Measurements from ENCODE around the gene TALDO1.

Gene TALDO1

DNA sequence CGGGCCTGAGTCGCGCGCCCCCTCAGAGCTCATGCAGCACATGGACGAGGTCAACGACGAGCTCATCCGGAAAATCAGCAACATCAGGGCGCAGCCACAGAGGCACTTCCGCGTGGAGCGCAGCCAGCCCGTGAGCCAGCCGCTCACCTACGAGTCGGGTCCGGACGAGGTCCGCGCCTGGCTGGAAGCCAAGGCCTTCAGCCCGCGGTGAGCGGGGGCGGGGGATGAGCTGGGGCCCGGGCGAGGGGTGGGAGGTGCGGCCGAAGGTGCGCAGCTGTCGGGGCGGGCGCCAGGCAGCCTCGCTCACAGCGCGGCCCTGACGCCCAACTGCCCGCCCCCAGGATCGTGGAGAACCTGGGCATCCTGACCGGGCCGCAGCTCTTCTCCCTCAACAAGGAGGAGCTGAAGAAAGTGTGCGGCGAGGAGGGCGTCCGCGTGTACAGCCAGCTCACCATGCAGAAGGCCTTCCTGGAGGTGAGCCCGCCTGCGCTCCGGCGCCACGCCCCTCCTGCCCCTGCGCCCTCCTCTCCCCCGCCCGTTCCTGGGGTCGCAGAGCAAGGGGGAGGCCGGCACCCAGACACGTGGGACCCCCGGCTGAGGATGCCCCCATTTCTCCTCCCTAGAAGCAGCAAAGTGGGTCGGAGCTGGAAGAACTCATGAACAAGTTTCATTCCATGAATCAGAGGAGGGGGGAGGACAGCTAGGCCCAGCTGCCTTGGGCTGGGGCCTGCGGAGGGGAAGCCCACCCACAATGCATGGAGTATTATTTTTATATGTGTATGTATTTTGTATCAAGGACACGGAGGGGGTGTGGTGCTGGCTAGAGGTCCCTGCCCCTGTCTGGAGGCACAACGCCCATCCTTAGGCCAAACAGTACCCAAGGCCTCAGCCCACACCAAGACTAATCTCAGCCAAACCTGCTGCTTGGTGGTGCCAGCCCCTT is 20.7 kb upstream of the TALDO1 start:
- peak overlapping the region; percentile 74 for H3K4me2 ChIP-seq (ENCODE audit: low read length)
- peaks cover 32% of the 10 kb centered on the region for H3K4me1 ChIP-seq (ENCODE audit: control insufficient read depth, low read length)
- H3K9me3 ChIP-seq (ENCODE audit: control insufficient read depth, insufficient read depth, low read length), result no peaks in the 10 kb centered on the region
- no peaks in the 10 kb centered on the region for H3K36me3 ChIP-seq (ENCODE audit: control insufficient read depth, low read length)
- no peaks in the 10 kb centered on the region for H3K9me2 ChIP-seq (replicated peaks; ENCODE audit: control insufficient read depth, low read length)
- peaks cover 33% of the 10 kb centered on the region for H3K27me3 ChIP-seq (ENCODE audit: control insufficient read depth, low read length)
- peaks cover 2% of the 10 kb centered on the region; the same call in 1 of the 2 replicates for H4K20me1 ChIP-seq (ENCODE audit: control insufficient read depth, insufficient read depth, low read depth, low read length)
- no peak overlapping the region for H3K27ac ChIP-seq (ENCODE audit: low read depth, low read length)
- peak overlapping the region; percentile 61 for H3K4me3 ChIP-seq (ENCODE audit: low read length)
- H3F3A ChIP-seq (ENCODE audit: control insufficient read depth, insufficient read depth), result peaks cover 6% of the 10 kb centered on the region; the same call in 1 of the 2 replicates
- TF ChIP-seq EZH2phosphoT487 (IDR thresholded peaks at IDR 0.05; ENCODE audit: borderline replicate concordance, low read length) (no peak), CTCF (IDR thresholded peaks at IDR 0.05; ENCODE audit: low read depth, low read length, poor library complexity, severe bottlenecking) (no peak)
- H3K79me2 ChIP-seq (ENCODE audit: control insufficient read depth, low read length), result no peaks in the 10 kb centered on the region

DNA sequence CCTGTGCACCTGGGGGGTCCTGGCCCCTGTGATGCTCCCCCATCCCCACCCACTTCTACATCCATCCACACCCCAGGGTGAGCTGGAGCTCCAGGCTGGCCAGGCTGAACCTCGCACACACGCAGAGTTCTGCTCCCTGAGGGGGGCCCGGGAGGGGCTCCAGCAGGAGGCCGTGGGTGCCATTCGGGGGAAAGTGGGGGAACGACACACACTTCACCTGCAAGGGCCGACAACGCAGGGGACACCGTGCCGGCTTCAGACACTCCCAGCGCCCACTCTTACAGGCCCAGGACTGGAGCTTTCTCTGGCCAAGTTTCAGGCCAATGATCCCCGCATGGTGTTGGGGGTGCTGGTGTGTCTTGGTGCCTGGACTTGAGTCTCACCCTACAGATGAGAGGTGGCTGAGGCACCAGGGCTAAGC is 20.0 kb upstream of the TALDO1 start:
- Histone ChIP-seq H3K9me2 (replicated peaks; ENCODE audit: control insufficient read depth, low read length) (no peaks in the 10 kb centered on the region), H3K36me3 (ENCODE audit: control insufficient read depth, low read length) (no peaks in the 10 kb centered on the region), H3K79me2 (ENCODE audit: control insufficient read depth, low read length) (no peaks in the 10 kb centered on the region), H3K9me3 (ENCODE audit: control insufficient read depth, insufficient read depth, low read length) (no peaks in the 10 kb centered on the region), H3K4me3 (ENCODE audit: low read length) (no peak overlapping the region), H3K27ac (ENCODE audit: low read depth, low read length) (no peak overlapping the region), H3K4me1 (ENCODE audit: control insufficient read depth, low read length) (peaks cover 25% of the 10 kb centered on the region), H3F3A (ENCODE audit: control insufficient read depth, insufficient read depth) (peaks cover 6% of the 10 kb centered on the region; the same call in 1 of the 2 replicates), H3K4me2 (ENCODE audit: low read length) (no peak overlapping the region; the same call in 1 of the 2 replicates), H4K20me1 (ENCODE audit: control insufficient read depth, insufficient read depth, low read depth, low read length) (peaks cover 2% of the 10 kb centered on the region; the same call in 1 of the 2 replicates), H3K27me3 (ENCODE audit: control insufficient read depth, low read length) (peaks cover 27% of the 10 kb centered on the region)
- no peak for TF ChIP-seq CTCF (IDR thresholded peaks at IDR 0.05; ENCODE audit: low read depth, low read length, poor library complexity, severe bottlenecking)
- no peak for TF ChIP-seq EZH2phosphoT487 (IDR thresholded peaks at IDR 0.05; ENCODE audit: borderline replicate concordance, low read length)

DNA sequence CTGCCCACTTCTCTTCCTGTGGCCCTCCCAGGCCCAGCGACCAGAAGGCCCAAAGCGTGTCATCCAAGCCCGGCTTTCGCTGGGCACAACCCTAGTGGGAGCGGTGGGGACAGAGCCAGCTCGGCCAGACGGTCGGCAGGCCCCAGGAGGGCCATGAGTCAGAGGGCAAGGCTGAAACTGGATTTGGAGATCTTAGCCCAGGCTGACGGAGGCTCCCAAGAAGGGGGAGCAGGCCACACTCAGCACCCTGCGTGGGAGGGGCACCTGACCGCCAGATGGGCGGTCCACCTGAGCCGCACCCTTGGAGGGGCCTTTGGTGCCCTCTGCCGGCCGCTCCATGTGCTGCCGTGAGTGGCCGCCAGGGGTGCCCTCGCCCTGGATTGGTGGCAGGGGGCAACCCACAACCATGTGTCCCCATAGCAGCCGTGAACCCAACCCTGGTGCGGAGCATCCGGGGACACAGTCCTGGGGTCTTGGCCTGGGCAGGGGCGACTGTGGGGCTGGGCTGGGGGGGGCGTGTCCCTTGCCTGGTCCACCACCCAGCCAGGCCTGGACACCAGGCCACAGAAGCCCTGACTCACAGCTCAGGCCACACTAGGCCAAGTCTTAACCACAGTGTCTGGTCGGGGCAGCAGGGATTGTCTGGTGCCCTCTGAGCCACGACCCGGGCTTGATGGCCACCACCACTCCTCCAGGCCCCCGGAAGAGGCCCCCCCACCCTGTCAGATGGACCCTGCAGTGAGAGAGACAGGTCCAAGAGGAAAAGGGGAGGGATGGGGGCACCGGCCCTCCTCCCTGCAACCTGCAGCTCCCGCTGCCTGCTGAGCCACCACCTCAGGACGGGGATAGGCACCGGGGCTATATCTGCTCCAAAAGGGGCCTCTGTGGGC is 19.2 kb upstream of the TALDO1 start:
- Histone ChIP-seq H3K4me1 (ENCODE audit: control insufficient read depth, low read length) (peaks cover 20% of the 10 kb centered on the region), H3F3A (ENCODE audit: control insufficient read depth, insufficient read depth) (peaks cover 6% of the 10 kb centered on the region; the same call in 1 of the 2 replicates), H3K9me2 (replicated peaks; ENCODE audit: control insufficient read depth, low read length) (no peaks in the 10 kb centered on the region), H3K27ac (ENCODE audit: low read depth, low read length) (no peak overlapping the region), H3K79me2 (ENCODE audit: control insufficient read depth, low read length) (no peaks in the 10 kb centered on the region), H3K4me2 (ENCODE audit: low read length) (no peak overlapping the region), H3K4me3 (ENCODE audit: low read length) (no peak overlapping the region), H3K9me3 (ENCODE audit: control insufficient read depth, insufficient read depth, low read length) (no peaks in the 10 kb centered on the region), H3K27me3 (ENCODE audit: control insufficient read depth, low read length) (peaks cover 25% of the 10 kb centered on the region), H4K20me1 (ENCODE audit: control insufficient read depth, insufficient read depth, low read depth, low read length) (peaks cover under 1% of the 10 kb centered on the region; the same call in 1 of the 2 replicates), H3K36me3 (ENCODE audit: control insufficient read depth, low read length) (no peaks in the 10 kb centered on the region)
- TF ChIP-seq CTCF (IDR thresholded peaks at IDR 0.05; ENCODE audit: low read depth, low read length, poor library complexity, severe bottlenecking) (peak; percentile 98), EZH2phosphoT487 (IDR thresholded peaks at IDR 0.05; ENCODE audit: borderline replicate concordance, low read length) (no peak)

Measured in DOHH2 (cell line).